Heart left ventricle (tissue), 16 donors: Measurements from ENCODE around the gene ISLR. TPM values are rescaled to one million over a fixed set of nuclear protein-coding genes. Genes with fewer than 3 reads are reported as not detected.

ENCODE experiments used
- ATAC-seq, 4 donors: fragments of 200-7000 bp; cut with Tn5 transposase; one replicate each; pipeline ENCODE4 v1.9.1; 2020 to 2022; ENCODE audit warnings: moderate library complexity in 4 of 4, mild to moderate bottlenecking in 3 of 4, moderate number of reproducible peaks in 1 of 4
- DNase-seq, 5 donors: peaks; one replicate each; pipeline ENCODE4 v3.0.0-alpha.2; 2020
- H3K27ac ChIP-seq, 12 donors: fragments of 200-600 bp; sonication (generic) in 4 of 12; one replicate each; pipeline versions ENCODE4 v1.5.0 to v1.8.0; 2016 to 2022; ENCODE audit warnings: mild to moderate bottlenecking in 2 of 12
- H3K27me3 ChIP-seq, 9 donors: fragments of 200-600 bp; sonication (generic) in 2 of 9; one replicate each; pipeline versions ENCODE4 v1.5.1 to v1.8.0; 2016 to 2022; ENCODE audit warnings: mild to moderate bottlenecking in 3 of 9
- H3K36me3 ChIP-seq, 9 donors: fragments of 200-600 bp; sonication (generic) in 2 of 9; one replicate each; pipeline versions ENCODE4 v1.5.0 to v1.8.0; 2018 to 2022; ENCODE audit warnings: mild to moderate bottlenecking in 2 of 9
- H3K4me1 ChIP-seq, 12 donors: fragments of 200-600 bp; sonication (generic) in 4 of 12; one replicate each; pipeline versions ENCODE4 v1.5.0 to v1.8.0; 2016 to 2022; ENCODE audit warnings: mild to moderate bottlenecking in 3 of 12
- H3K4me3 ChIP-seq, 12 donors: fragments of 200-600 bp; sonication (generic) in 4 of 12; one replicate each; pipeline versions ENCODE4 v1.5.0 to v1.8.0; 2017 to 2022; ENCODE audit warnings: mild to moderate bottlenecking in 9 of 12, moderate library complexity in 4 of 12
- H3K9me3 ChIP-seq, 12 donors: fragments of 200-600 bp; sonication (generic) in 4 of 12; one replicate each; pipeline versions ENCODE4 v1.5.0 to v1.8.0; 2016 to 2022; ENCODE audit warnings: mild to moderate bottlenecking in 1 of 12
- CTCF ChIP-seq, 12 donors: fragments of 200-600 bp; sonication (generic) in 4 of 12; IDR thresholded peaks; one replicate each; pipeline versions ENCODE4 v1.5.0 to v1.8.0; 2018 to 2022; ENCODE audit warnings: antibody characterized with exemption in 12 of 12, mild to moderate bottlenecking in 5 of 12
- POLR2A ChIP-seq, 2 donors: fragments of 450-650 bp; IDR thresholded peaks; one replicate each; pipeline ENCODE4 v1.6.1; 2017; ENCODE audit warnings: antibody characterized with exemption in 2 of 2, mild to moderate bottlenecking in 2 of 2, moderate library complexity in 2 of 2
- WGBS, 4 donors: extraction: QIAGEN DNeasy Blood & Tissue Kit in 2 of 4; methylation state at CpG; one replicate each; pipeline versions ENCODE4 v1.1.5 to v1.1.7; 2013 to 2018; 5-methylcytosine and 5-hydroxymethylcytosine counted together
- intact Hi-C, 10 donors: fragments of 100-400 bp; cut with DNase I; formaldehyde crosslinking; loops; one replicate each; pipeline versions ENCODE4 v1.11.1 to v1.14.2; 2022
- polyA plus RNA-seq, 2 donors: library from polyadenylated mRNA; stranded (reverse); fragments of 200-250 nt; gene quantifications; one replicate each; pipeline ENCODE4 v1.2.3, GENCODE V29; 2013
- total RNA-seq, 9 donors: library from RNA; depleted of rRNA in 2 of 9; stranded (reverse); fragments of >200 nt in 2 of 9; fragmentation: NEBNext Ultra II Directional in 3 of 9; extraction: Animal tissue kit (Norgen Biotek cat#: 25700) in 3 of 9; gene quantifications; one replicate each; pipeline versions ENCODE4 v1.1.0 to v1.2.4, GENCODE V29; 2016 to 2023
- donor health status: ischemic (EF 13 %, LVEDD 7.1; RV severe dilation, severe dysfunction).
- donor health status: healthy with polysubstance abuse.
- donor health status: DM: no; HTN: yes; CAD: no.
- donor health status: DM: no; HTN: no; CAD: no.
- donor health status: ischemic (EF 25% LVEDD 6.9; RV normal size, moderate dysfunction).
- donor health status: ischemic (EF 25% LVEDD 5.7; RV mildly dilated, moderate dysfunction).
- donor health status: healthy.
- donor health status: DM: yes; HTN: yes; CAD: no.
- donor health status: ischemic (EF 35%, LVEDD 5.7; RV mildly dilated, moderate dysfunction).
- donor health status: nonischemic (EF 11% LVEDD 7.7; RV severe dilation, severe dysfunction).
- donor health status: DM: yes; HTN: yes; CAD: no.
- donor health status: PGD.
- donor health status: ischemic (EF 29% LVEDD 5.4; RV normal size, mild dysfunction).
- donor health status: nonischemic (EF 23%, LVEDD 6.1; RV moderate dilation, normal function).

ISLR gene
- total and polyA plus RNA-seq, 11 donors, result 5.1 to 32.3 (median 16.6) TPM

GRCh38 chr15:74134387-74135027, 39.0 kb upstream of the ISLR start:
- intact Hi-C loops, result loop anchor here in 5 of 10 donors (5.0 to 10.0 kb wide), 8 partner anchors 38 to 183 kb away; partner anchors contain the start of genes ISLR (in 2 of the 5) and CCDC33 (in 1 of the 5)
- ATAC-seq (peak in 2 of 4 donors; percentile 42 to 44), DNase-seq (peak; percentile 34 to 68 (median 54))
- Histone ChIP-seq H3K4me1 (peaks cover 0 to 68% (median 32%) of the 10 kb centered on the region in 12 donors), H3K27me3 (peaks cover 9 to 96% (median 56%) of the 10 kb centered on the region in 9 donors), H3K27ac (peak overlapping the region in 2 of 12 donors; percentile 73 to 97), H3K9me3 (no peaks in the 10 kb centered on the region), H3K36me3 (peaks cover 0 to 15% (median 0%) of the 10 kb centered on the region in 9 donors), H3K4me3 (no peak overlapping the region)
- WGBS, 4 donors, result 40 to 61% (median 44%) methylated on average over 42 to 53 of the region's 53 CpGs
- TF ChIP-seq POLR2A (IDR thresholded peaks at IDR 0.05) (no peak), CTCF (IDR thresholded peaks at IDR 0.05) (peak; percentile 17 to 59 (median 40))

- WGBS, 4 donors, result 35 to 59% (median 52%) methylated on average over 27 of the region's 27 CpGs
- intact Hi-C loops, result loop anchor here in 4 of 10 donors (5.0 to 10.0 kb wide), 6 partner anchors 37 to 182 kb away; partner anchors contain the start of genes ISLR (in 2 of the 4) and CCDC33 (in 1 of the 4)
- DNase-seq (no peak), ATAC-seq (no peak)
- no peaks in the 10 kb centered on the region for H3K9me3 ChIP-seq
- TF ChIP-seq POLR2A (IDR thresholded peaks at IDR 0.05), result no peak
- H3K4me3 ChIP-seq, result peak overlapping the region in 9 of 12 donors; percentile 3 to 63 (median 54)
- H3K27ac ChIP-seq, result peak overlapping the region in 11 of 12 donors; percentile 68 to 97 (median 83)
- peaks cover 0 to 15% (median 0%) of the 10 kb centered on the region in 9 donors for H3K36me3 ChIP-seq
- peaks cover 9 to 92% (median 51%) of the 10 kb centered on the region in 9 donors for H3K27me3 ChIP-seq
- H3K4me1 ChIP-seq, result peaks cover 0 to 62% (median 26%) of the 10 kb centered on the region in 12 donors
Measured at GRCh38 chr15:74135041-74135565, 38.4 kb upstream of the ISLR start.

GRCh38 chr15:74136540-74136813, 37.0 kb upstream of the ISLR start:
- intact Hi-C loops, result loop anchor here in 7 of 10 donors (1.0 to 10.0 kb wide), 8 partner anchors 36 to 181 kb away; partner anchors contain the start of genes ISLR (in 2 of the 7) and CCDC33 (in 1 of the 7)
- peaks cover 0 to 15% (median 0%) of the 10 kb centered on the region in 9 donors for H3K36me3 ChIP-seq
- peak overlapping the region; percentile 47 to 97 (median 82) for H3K27ac ChIP-seq
- H3K4me1 ChIP-seq, result peaks cover 0 to 54% (median 24%) of the 10 kb centered on the region in 12 donors
- H3K4me3 ChIP-seq, result peak overlapping the region in 11 of 12 donors; percentile 12 to 63 (median 54)
- peak in 1 of 4 donors; percentile 8 for ATAC-seq
- WGBS, 4 donors, result 1 to 7% (median 4%) methylated on average over 18 to 25 of the region's 26 CpGs
- H3K27me3 ChIP-seq, result peaks cover 7 to 79% (median 37%) of the 10 kb centered on the region in 9 donors
- H3K9me3 ChIP-seq, result no peaks in the 10 kb centered on the region
- peak in 2 of 5 donors; percentile 65 for DNase-seq
- no peak for TF ChIP-seq POLR2A (IDR thresholded peaks at IDR 0.05)
- TF ChIP-seq CTCF (IDR thresholded peaks at IDR 0.05), result no peak

GRCh38 chr15:74136814-74137536, 36.5 kb upstream of the ISLR start:
- TF ChIP-seq CTCF (IDR thresholded peaks at IDR 0.05), result no peak
- no peak for TF ChIP-seq POLR2A (IDR thresholded peaks at IDR 0.05)
- DNase-seq (no peak), ATAC-seq (peak; percentile 9 to 35 (median 19))
- Histone ChIP-seq H3K27ac (peak overlapping the region; percentile 47 to 97 (median 82)), H3K4me1 (peaks cover 0 to 54% (median 24%) of the 10 kb centered on the region in 12 donors), H3K27me3 (peaks cover 7 to 74% (median 32%) of the 10 kb centered on the region in 9 donors), H3K36me3 (peaks cover 0 to 15% (median 0%) of the 10 kb centered on the region in 9 donors), H3K4me3 (peak overlapping the region in 11 of 12 donors; percentile 12 to 63 (median 54)), H3K9me3 (no peaks in the 10 kb centered on the region)
- intact Hi-C loops, result loop anchor here in 7 of 10 donors (1.0 to 10.0 kb wide), 8 partner anchors 35 to 180 kb away; partner anchors contain the start of genes ISLR (in 2 of the 7) and CCDC33 (in 1 of the 7)
- WGBS, 4 donors, result 29 to 46% (median 34%) methylated on average over 18 of the region's 18 CpGs
